ENCODE results near the gene ATP8B3. TPM values are rescaled to one million over a fixed set of nuclear protein-coding genes. Genes with fewer than 3 reads are reported as not detected.
"Not testable (repeated sequence)": the region's sequence is repeated elsewhere in the genome, so short reads cannot be mapped to it uniquely, and the experiment has no call there.

The ATP8B3 gene
- total and polyA plus RNA-seq, 9 of the 15 experiments (the other 6 are each of a cell fraction or from before 2014, with no cell fraction given): 1.2 to 12.3 (median 3.8) TPM

DNA sequence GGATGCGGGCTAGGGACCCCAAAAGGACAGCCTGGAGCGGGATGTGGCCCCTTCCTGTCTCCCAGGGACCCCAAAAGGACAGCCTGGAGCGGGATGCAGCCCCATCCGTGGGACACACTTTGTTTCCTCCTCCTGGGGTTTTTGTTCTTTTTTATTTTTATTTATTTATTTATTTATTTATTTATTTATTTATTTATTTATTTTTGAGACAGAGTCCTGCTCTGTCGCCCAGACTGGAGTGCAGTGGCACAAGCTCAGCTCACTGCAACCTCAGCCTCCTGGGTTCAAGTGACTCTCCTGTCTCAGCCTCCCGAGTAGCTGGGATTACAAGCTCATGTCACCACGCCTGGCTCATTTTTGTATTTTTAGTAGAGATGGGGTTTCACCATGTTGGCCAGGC, 14.8 kb downstream of the ATP8B3 start:
- Histone ChIP-seq H3K9ac (ENCODE audit: insufficient read depth in 1 of 2, low read depth in 2 of 2, low read length in 2 of 2) (0 out of 4 replicates have a peak overlapping the region, but pooled peaks of 1 of the 2 experiments have one; percentile 4), H3K4me1 (replicated peaks in 1 of 2; ENCODE audit: control insufficient read depth in 2 of 2, insufficient read depth in 2 of 2, low read length in 2 of 2) (peaks cover 0 to 34% of the 10 kb centered on the region in 2 experiments; a peak in 3 of 5 replicates)
- BruUV-seq (replicated peaks); H3K9me1 ChIP-seq (ENCODE audit: control insufficient read depth, insufficient read depth, low read length); FAIRE-seq; H3K27me3 ChIP-seq (ENCODE audit: control insufficient read depth in 2 of 2, insufficient read depth in 2 of 2, low read length in 2 of 2); H3K4me2 ChIP-seq (ENCODE audit: insufficient read depth, low read length); H4K20me1 ChIP-seq (replicated peaks; ENCODE audit: control insufficient read depth, insufficient read depth, low read length); H3K27ac ChIP-seq (ENCODE audit: extremely low read depth, low read depth, low read length); DNase-seq (ENCODE audit: extremely low read depth in 1 of 4, low spot score in 3 of 4); intact Hi-C loops (cut with micrococcal nuclease); POLR2A ChIA-PET; H3K79me2 ChIP-seq (ENCODE audit: control insufficient read depth, insufficient read depth, low read length); in situ Hi-C loops (cut with MboI); H3K4me3 ChIP-seq; H2AFZ ChIP-seq (ENCODE audit: low read depth, low read length); ATAC-seq; H3K36me3 ChIP-seq (ENCODE audit: control insufficient read depth, insufficient read depth, low read length); H3K9me3 ChIP-seq (replicated peaks; ENCODE audit: control insufficient read depth, insufficient read depth, low read depth, low read length): not testable (repeated sequence)
- 85% methylated on average over 7 of the region's 7 CpGs for WGBS (ENCODE audit: insufficient coverage, low coverage, missing lambda C conversion rate)
- CTCF ChIA-PET (ENCODE audit: low intra/inter-chr PET ratio): interaction anchor here (3.3 kb wide), 1 partner anchor 125 kb away, joined by 29 read pairs; no protein-coding TSS in a partner anchor

DNA sequence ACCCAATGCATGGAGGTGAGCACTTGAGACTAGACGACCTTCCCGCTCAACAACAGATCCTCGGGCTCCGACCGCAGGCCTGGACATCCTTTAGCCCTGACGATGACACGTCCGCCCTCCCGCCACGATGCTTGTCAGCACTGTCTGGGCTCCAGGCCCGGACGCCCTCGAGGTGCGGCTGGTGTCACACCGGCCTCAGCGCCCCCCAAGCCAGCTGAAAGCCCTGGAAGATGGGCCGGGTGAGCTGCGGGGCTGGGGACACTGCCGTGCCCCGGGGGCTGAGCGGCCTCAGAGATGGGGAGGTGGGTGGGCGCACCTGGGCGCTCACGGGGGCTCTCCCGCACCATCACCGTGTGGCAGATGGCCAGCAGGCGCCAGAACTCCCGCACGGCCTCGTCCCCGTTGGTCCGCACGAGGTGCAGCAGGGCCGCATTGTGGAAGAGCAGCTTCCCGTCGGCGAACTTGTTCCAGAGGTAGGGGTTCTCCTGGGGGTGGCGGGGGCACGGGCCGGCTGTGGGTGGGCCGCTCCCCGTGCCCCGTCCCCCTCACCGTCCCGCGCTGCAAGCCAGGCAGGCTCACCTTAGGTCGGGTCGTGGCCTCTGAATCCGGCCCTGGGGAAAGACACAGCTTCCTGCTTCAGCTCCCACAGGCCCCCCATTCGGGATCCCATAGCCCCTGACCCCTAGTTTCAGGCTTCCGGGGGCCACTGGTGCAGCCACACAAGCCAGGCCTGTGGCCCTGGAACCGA, 15.5 kb downstream of the ATP8B3 start:
- no peaks in the 10 kb centered on the region for H3K79me2 ChIP-seq (ENCODE audit: control insufficient read depth, insufficient read depth, low read length)
- H3K9me1 ChIP-seq (ENCODE audit: control insufficient read depth, insufficient read depth, low read length): peaks cover 3% of the 10 kb centered on the region
- no peaks in the 10 kb centered on the region for H3K9me3 ChIP-seq (replicated peaks; ENCODE audit: control insufficient read depth, insufficient read depth, low read depth, low read length)
- peak overlapping the region; percentile 78 for H3K4me2 ChIP-seq (ENCODE audit: insufficient read depth, low read length)
- BruUV-seq (replicated peaks): no TSS peak
- WGBS (ENCODE audit: insufficient coverage, low coverage, missing lambda C conversion rate): 46% methylated on average over 14 of the region's 52 CpGs
- H2AFZ ChIP-seq (ENCODE audit: low read depth, low read length): peak overlapping the region; percentile 91
- H3K36me3 ChIP-seq (ENCODE audit: control insufficient read depth, insufficient read depth, low read length): peaks cover 4% of the 10 kb centered on the region; the same call in 1 of the 3 replicates
- ATAC-seq: peak; percentile 16; the same call in 2 of the 3 replicates
- DNase-seq (ENCODE audit: extremely low read depth in 1 of 4, low spot score in 3 of 4): no peak
- H3K9ac ChIP-seq (ENCODE audit: insufficient read depth in 1 of 2, low read depth in 2 of 2, low read length in 2 of 2): peak overlapping the region in 1 of 2 experiments; percentile 90; a peak in 3 of 4 replicates
- no peak overlapping the region; the same call in 2 of the 3 replicates for H3K27ac ChIP-seq (ENCODE audit: extremely low read depth, low read depth, low read length)
- in situ Hi-C loops (cut with MboI): no loop called here
- POLR2A ChIA-PET: interaction anchor here (0.5 to 1.0 kb wide), 3 partner anchors 10 to 133 kb away, joined by 3 to 4 read pairs (median 3); no protein-coding TSS in a partner anchor
- no peaks in the 10 kb centered on the region for H3K27me3 ChIP-seq (ENCODE audit: control insufficient read depth in 2 of 2, insufficient read depth in 2 of 2, low read length in 2 of 2)
- peaks cover 0 to 40% of the 10 kb centered on the region in 2 experiments; a peak in 3 of 5 replicates for H3K4me1 ChIP-seq (replicated peaks in 1 of 2; ENCODE audit: control insufficient read depth in 2 of 2, insufficient read depth in 2 of 2, low read length in 2 of 2)
- CTCF ChIA-PET (ENCODE audit: low intra/inter-chr PET ratio): interaction anchor here (0.5 to 3.3 kb wide), 7 partner anchors 15 to 933 kb away, joined by 3 to 29 read pairs (median 4); partner anchors contain the start of gene UQCR11
- FAIRE-seq: no peak
- intact Hi-C loops (cut with micrococcal nuclease): no loop called here
- no peak overlapping the region for H3K4me3 ChIP-seq
- H4K20me1 ChIP-seq (replicated peaks; ENCODE audit: control insufficient read depth, insufficient read depth, low read length): no peaks in the 10 kb centered on the region
- TF ChIP-seq, protein P1, sequence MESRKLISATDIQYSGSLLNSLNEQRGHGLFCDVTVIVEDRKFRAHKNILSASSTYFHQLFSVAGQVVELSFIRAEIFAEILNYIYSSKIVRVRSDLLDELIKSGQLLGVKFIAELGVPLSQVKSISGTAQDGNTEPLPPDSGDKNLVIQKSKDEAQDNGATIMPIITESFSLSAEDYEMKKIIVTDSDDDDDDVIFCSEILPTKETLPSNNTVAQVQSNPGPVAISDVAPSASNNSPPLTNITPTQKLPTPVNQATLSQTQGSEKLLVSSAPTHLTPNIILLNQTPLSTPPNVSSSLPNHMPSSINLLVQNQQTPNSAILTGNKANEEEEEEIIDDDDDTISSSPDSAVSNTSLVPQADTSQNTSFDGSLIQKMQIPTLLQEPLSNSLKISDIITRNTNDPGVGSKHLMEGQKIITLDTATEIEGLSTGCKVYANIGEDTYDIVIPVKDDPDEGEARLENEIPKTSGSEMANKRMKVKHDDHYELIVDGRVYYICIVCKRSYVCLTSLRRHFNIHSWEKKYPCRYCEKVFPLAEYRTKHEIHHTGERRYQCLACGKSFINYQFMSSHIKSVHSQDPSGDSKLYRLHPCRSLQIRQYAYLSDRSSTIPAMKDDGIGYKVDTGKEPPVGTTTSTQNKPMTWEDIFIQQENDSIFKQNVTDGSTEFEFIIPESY (CRISPR knock-in tag; IDR thresholded peaks at IDR 0.05): peak; percentile 87
- TF ChIP-seq, protein P2, sequence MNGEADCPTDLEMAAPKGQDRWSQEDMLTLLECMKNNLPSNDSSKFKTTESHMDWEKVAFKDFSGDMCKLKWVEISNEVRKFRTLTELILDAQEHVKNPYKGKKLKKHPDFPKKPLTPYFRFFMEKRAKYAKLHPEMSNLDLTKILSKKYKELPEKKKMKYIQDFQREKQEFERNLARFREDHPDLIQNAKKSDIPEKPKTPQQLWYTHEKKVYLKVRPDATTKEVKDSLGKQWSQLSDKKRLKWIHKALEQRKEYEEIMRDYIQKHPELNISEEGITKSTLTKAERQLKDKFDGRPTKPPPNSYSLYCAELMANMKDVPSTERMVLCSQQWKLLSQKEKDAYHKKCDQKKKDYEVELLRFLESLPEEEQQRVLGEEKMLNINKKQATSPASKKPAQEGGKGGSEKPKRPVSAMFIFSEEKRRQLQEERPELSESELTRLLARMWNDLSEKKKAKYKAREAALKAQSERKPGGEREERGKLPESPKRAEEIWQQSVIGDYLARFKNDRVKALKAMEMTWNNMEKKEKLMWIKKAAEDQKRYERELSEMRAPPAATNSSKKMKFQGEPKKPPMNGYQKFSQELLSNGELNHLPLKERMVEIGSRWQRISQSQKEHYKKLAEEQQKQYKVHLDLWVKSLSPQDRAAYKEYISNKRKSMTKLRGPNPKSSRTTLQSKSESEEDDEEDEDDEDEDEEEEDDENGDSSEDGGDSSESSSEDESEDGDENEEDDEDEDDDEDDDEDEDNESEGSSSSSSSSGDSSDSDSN (IDR thresholded peaks at IDR 0.05; ENCODE audit: borderline replicate concordance in 1 of 2, low read depth in 2 of 2, low read length in 2 of 2): no peak
- no peak for TF ChIP-seq ZNF766 (CRISPR knock-in tag; conservative IDR thresholded peaks at IDR 0.05)
